ENCODE measurements around the gene ATP10D.
"Not testable (repeated sequence)": the region's sequence is repeated elsewhere in the genome, so short reads cannot be mapped to it uniquely, and the experiment has no call there.

Gene ATP10D

GRCh38 chr4:47490550-47490949 lies 5.5 kb downstream of the ATP10D start:
- no peak for DNase-seq

- no peak for DNase-seq
These were observed 8.4 kb downstream of the ATP10D start for GRCh38 chr4:47493238-47494123.

- DNase-seq: no peak
These were observed 9.0 kb downstream of the ATP10D start for GRCh38 chr4:47494124-47494430.

GRCh38 chr4:47498899-47499298 lies 13.8 kb downstream of the ATP10D start:
- DNase-seq: no peak

GRCh38 chr4:47499700-47500099 lies 14.6 kb downstream of the ATP10D start:
- no peak for DNase-seq

GRCh38 chr4:47500776-47501175 lies 15.7 kb downstream of the ATP10D start:
- DNase-seq: no peak

- no peak for DNase-seq
These were observed 20.1 kb downstream of the ATP10D start for GRCh38 chr4:47505147-47505546.

GRCh38 chr4:47505666-47506065 lies 20.6 kb downstream of the ATP10D start:
- DNase-seq: no peak

GRCh38 chr4:47510506-47511143 lies 25.6 kb downstream of the ATP10D start:
- no peak for DNase-seq

GRCh38 chr4:47513461-47513860 lies 28.4 kb downstream of the ATP10D start:
- DNase-seq: no peak

- no peak for DNase-seq
These were observed 34.3 kb downstream of the ATP10D start for GRCh38 chr4:47519239-47519883.

GRCh38 chr4:47525154-47525819 lies 40.2 kb downstream of the ATP10D start:
- no peak for DNase-seq

- DNase-seq: no peak
These were observed 41.2 kb downstream of the ATP10D start for GRCh38 chr4:47526281-47526680.

- DNase-seq: not testable (repeated sequence)
These were observed 43.6 kb downstream of the ATP10D start for GRCh38 chr4:47528646-47529045.

GRCh38 chr4:47530801-47531200 lies 45.7 kb downstream of the ATP10D start:
- no peak for DNase-seq

- no peak for DNase-seq
These were observed 46.3 kb downstream of the ATP10D start for GRCh38 chr4:47531241-47531953.

GRCh38 chr4:47531954-47532321 lies 46.9 kb downstream of the ATP10D start:
- DNase-seq: no peak

- DNase-seq: no peak
These were observed 47.6 kb downstream of the ATP10D start for GRCh38 chr4:47532658-47533057.

GRCh38 chr4:47533689-47534347 lies 48.7 kb downstream of the ATP10D start:
- no peak for DNase-seq

GRCh38 chr4:47534772-47535171 lies 49.7 kb downstream of the ATP10D start:
- no peak for DNase-seq

- no peak for DNase-seq
These were observed 50.6 kb downstream of the ATP10D start for GRCh38 chr4:47535567-47536147.

- no peak for DNase-seq
These were observed 51.9 kb downstream of the ATP10D start for GRCh38 chr4:47536966-47537365.

Measured in NCI-H774 (cell line).